ENCODE results near the gene ATP6V1C2.

Gene ATP6V1C2

DNA sequence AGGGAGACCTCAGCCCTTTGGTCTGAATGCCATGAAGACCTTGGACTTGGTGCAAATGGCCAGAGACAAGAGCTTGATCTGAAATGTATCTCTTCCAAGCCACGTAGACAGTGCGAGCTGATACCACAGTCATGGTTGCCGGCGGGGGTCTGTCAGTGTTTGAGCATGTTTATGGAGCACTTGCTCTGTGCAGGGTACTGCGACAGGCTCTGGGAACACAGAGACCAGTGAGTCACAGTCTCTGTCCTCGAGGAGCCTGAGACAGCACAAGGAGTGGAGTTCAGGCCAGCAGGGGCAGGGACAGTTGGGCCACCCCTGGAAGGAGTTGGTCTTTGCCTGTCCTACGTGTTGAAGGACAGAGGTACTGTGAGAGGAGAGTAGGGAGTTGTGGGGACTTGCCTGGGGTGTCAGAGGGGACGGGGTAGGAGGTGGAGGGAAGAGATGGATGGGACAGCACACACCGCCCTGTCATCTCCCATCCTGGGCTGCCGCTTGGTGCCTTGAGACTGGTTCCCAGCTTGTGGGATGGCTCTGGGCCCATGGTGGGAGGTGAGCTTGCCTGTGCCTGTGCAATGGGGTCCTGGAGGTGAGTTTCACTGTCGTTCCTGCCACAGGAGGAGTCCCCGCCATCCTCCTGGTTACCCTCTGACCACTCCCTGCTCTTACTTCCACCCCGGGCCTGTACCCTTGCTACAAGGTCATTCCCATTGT is 39.5 kb downstream of the ATP6V1C2 start:
- no peak overlapping the region for H3K9ac ChIP-seq (ENCODE audit: low read length)
- H3K27ac ChIP-seq (ENCODE audit: low read depth, low read length): no peak overlapping the region
- no peaks in the 10 kb centered on the region for H3K36me3 ChIP-seq (ENCODE audit: insufficient read depth, low read length)
- no peak overlapping the region for H3K4me3 ChIP-seq (ENCODE audit: low read depth in 1 of 2, low read length in 2 of 2)
- H3K9me3 ChIP-seq (ENCODE audit: low read length): no peaks in the 10 kb centered on the region
- peaks cover 0 to 5% of the 10 kb centered on the region in 2 donors for H3K27me3 ChIP-seq (ENCODE audit: control insufficient read depth in 1 of 2, insufficient read depth in 2 of 2, low read length in 2 of 2)
- H3K4me1 ChIP-seq (ENCODE audit: insufficient read depth, low read length): no peaks in the 10 kb centered on the region

DNA sequence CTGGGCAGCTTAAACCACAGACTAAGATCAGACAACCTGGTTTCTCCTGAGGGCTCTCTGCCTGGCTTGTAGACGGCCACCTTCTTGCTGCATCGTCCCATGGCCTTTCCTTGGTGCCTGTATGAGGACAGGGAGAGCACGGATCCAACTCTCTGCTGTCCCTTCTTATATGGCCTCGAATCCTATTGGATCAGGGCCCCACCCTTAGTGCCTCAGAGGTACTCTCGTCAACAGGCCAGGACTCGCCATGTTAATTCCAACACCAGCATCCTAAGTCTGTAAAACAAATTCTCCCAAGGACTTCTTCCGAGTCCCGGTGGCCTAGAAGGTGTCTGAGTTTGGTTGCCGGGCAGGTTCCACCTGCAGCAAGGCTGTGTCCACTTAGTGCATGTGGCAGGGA is 40.2 kb downstream of the ATP6V1C2 start:
- Histone ChIP-seq H3K27ac (ENCODE audit: low read depth, low read length) (no peak overlapping the region), H3K9ac (ENCODE audit: low read length) (no peak overlapping the region), H3K9me3 (ENCODE audit: low read length) (no peaks in the 10 kb centered on the region), H3K4me3 (ENCODE audit: low read depth in 1 of 2, low read length in 2 of 2) (no peak overlapping the region), H3K36me3 (ENCODE audit: insufficient read depth, low read length) (no peaks in the 10 kb centered on the region), H3K27me3 (ENCODE audit: control insufficient read depth in 1 of 2, insufficient read depth in 2 of 2, low read length in 2 of 2) (peaks cover 0 to 5% of the 10 kb centered on the region in 2 donors), H3K4me1 (ENCODE audit: insufficient read depth, low read length) (no peaks in the 10 kb centered on the region)

DNA sequence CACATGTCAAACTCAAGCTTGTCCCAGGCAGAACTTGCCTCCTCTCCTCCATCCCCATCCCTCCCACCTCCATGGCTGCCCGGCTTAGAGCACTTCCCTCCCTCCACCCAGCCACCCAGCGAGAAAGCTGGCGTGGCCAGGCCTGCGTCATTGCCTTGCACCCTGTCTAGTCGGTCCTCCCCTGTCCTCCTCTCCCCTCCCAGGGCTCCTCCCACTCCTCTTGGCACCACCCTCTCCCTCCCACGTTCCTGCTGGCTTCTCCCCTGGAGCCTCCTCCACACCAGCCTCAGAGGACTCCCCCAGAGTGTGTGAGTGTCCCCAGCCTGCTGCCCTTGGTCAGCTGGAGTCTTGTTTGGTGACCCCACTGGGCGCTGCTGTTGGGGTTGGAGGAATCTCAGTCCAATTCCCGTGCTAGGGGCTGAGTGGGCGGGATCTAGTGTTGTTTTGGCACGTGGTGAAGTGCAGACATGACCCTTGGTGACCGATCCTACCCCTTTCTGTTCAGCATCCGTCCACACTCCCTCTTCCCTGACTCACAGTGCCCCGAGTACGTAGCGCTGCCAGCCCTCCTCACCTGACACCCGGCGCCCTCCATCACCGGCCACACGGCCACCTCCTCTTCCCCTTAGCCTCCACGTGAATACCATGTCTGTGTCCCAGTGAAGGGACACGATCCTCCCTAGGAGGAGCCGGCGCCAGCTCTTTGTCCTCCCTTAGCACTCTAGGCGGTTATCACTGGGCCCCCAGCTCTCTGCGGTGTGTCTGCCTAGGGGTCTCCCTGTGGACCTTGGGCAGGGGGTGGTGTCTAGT is 41.4 kb downstream of the ATP6V1C2 start:
- Histone ChIP-seq H3K9ac (ENCODE audit: low read length) (no peak overlapping the region), H3K27ac (ENCODE audit: low read depth, low read length) (no peak overlapping the region), H3K9me3 (ENCODE audit: low read length) (no peaks in the 10 kb centered on the region), H3K4me1 (ENCODE audit: insufficient read depth, low read length) (no peaks in the 10 kb centered on the region), H3K4me3 (ENCODE audit: low read depth in 1 of 2, low read length in 2 of 2) (no peak overlapping the region), H3K36me3 (ENCODE audit: insufficient read depth, low read length) (no peaks in the 10 kb centered on the region), H3K27me3 (ENCODE audit: control insufficient read depth in 1 of 2, insufficient read depth in 2 of 2, low read length in 2 of 2) (peaks cover 0 to 5% of the 10 kb centered on the region in 2 donors)

DNA sequence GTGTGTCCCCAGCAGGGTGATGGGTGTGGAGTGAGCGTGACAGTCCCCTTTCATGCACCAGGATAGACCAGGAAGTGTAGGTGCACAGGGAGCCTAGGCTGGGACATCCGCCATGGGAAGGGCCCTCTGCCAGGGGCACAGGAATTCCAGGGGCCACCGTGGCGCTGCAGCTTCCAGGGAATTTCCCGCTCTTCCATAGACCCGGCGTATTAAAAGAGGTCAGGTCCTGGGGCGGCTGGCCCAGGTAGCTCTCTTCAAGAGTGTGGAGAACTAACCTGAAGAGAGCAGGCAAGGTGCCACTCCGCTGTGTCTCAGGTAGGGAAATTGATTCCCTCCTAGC is 42.0 kb downstream of the ATP6V1C2 start:
- no peak overlapping the region for H3K4me3 ChIP-seq (ENCODE audit: low read depth in 1 of 2, low read length in 2 of 2)
- H3K9me3 ChIP-seq (ENCODE audit: low read length): no peaks in the 10 kb centered on the region
- no peaks in the 10 kb centered on the region for H3K4me1 ChIP-seq (ENCODE audit: insufficient read depth, low read length)
- H3K27me3 ChIP-seq (ENCODE audit: control insufficient read depth in 1 of 2, insufficient read depth in 2 of 2, low read length in 2 of 2): peaks cover 0 to 5% of the 10 kb centered on the region in 2 donors
- H3K9ac ChIP-seq (ENCODE audit: low read length): no peak overlapping the region
- no peaks in the 10 kb centered on the region for H3K36me3 ChIP-seq (ENCODE audit: insufficient read depth, low read length)
- no peak overlapping the region for H3K27ac ChIP-seq (ENCODE audit: low read depth, low read length)

DNA sequence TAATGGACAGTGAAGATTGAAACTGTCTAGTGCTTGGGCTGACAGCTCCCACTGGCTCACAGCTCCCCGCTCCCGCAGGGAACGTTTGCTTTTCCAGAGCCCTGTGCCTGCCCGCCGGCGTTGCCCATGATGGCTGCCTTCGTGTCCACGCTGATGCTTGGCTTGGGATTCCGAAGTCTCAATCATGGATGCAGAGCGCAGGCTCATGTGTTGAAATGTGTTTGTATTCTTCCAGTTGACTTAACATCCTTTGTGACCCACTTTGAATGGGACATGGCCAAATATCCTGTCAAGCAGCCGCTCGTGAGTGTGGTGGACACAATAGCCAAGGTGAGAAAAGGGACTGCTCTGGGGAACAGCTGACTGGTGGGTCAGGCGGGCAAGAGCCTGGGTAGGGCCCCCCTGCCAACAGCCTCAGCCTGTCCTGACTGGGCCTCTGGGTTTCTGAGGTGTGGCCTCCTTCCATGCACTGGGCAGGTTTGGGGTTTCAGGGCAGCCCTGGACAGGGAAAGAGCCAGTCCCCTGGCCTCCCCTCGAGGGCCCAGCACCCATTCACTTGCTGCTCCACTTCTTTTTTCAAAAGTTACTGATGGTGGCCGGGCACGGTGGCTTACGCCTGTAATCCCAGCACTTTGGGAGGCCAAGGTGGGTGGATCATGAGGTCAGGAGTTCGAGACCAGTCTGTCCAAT is 42.8 kb downstream of the ATP6V1C2 start:
- Histone ChIP-seq H3K27ac (ENCODE audit: low read depth, low read length) (no peak overlapping the region), H3K9me3 (ENCODE audit: low read length) (no peaks in the 10 kb centered on the region), H3K4me1 (ENCODE audit: insufficient read depth, low read length) (no peaks in the 10 kb centered on the region), H3K27me3 (ENCODE audit: control insufficient read depth in 1 of 2, insufficient read depth in 2 of 2, low read length in 2 of 2) (peaks cover 0 to 5% of the 10 kb centered on the region in 2 donors), H3K36me3 (ENCODE audit: insufficient read depth, low read length) (no peaks in the 10 kb centered on the region), H3K4me3 (ENCODE audit: low read depth in 1 of 2, low read length in 2 of 2) (no peak overlapping the region), H3K9ac (ENCODE audit: low read length) (no peak overlapping the region)

DNA sequence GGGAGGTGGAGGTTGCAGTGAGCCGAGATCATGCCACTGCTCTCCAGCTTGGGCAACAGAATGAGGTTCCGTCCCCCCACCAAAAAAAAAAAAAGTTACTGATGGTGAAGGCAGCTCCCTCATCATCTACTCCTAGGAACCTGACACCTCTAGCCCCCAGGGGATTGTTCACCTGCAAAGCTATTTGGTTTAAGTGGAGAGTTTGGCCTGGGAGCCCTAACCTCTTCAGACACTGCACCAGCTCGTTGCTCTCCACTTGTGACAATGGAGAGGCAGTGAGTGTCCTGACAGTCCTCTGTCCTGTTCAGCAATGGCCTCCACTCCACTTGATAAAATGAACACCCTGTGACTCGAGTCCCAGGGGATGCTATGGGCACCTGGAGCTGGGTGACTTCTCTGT is 43.5 kb downstream of the ATP6V1C2 start:
- H3K4me3 ChIP-seq (ENCODE audit: low read depth in 1 of 2, low read length in 2 of 2): no peak overlapping the region
- no peaks in the 10 kb centered on the region for H3K36me3 ChIP-seq (ENCODE audit: insufficient read depth, low read length)
- H3K4me1 ChIP-seq (ENCODE audit: insufficient read depth, low read length): no peaks in the 10 kb centered on the region
- peaks cover 0 to 5% of the 10 kb centered on the region in 2 donors for H3K27me3 ChIP-seq (ENCODE audit: control insufficient read depth in 1 of 2, insufficient read depth in 2 of 2, low read length in 2 of 2)
- no peak overlapping the region for H3K27ac ChIP-seq (ENCODE audit: low read depth, low read length)
- no peak overlapping the region for H3K9ac ChIP-seq (ENCODE audit: low read length)
- H3K9me3 ChIP-seq (ENCODE audit: low read length): no peaks in the 10 kb centered on the region

DNA sequence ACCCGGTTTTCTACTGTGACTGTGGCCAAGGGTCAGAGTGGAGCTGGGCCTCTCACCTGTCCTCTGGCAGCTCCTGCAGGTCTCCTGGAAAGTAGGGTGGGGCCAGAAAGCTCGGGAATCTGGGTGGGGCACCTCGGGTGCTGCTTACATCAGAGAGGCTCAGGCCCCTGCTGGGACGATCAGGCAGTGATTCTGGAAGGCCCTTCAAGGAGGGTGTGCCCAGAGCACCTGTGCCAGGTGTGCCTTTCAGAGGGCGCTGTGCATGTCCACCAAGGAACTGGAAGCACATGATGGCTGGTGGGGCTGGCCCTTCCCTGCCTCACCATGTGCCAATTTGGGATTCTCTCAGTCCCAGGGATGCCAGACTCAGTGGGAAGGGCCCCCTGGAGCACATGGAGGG is 44.0 kb downstream of the ATP6V1C2 start:
- Histone ChIP-seq H3K4me3 (ENCODE audit: low read depth in 1 of 2, low read length in 2 of 2) (no peak overlapping the region), H3K9ac (ENCODE audit: low read length) (no peak overlapping the region), H3K36me3 (ENCODE audit: insufficient read depth, low read length) (no peaks in the 10 kb centered on the region)

DNA sequence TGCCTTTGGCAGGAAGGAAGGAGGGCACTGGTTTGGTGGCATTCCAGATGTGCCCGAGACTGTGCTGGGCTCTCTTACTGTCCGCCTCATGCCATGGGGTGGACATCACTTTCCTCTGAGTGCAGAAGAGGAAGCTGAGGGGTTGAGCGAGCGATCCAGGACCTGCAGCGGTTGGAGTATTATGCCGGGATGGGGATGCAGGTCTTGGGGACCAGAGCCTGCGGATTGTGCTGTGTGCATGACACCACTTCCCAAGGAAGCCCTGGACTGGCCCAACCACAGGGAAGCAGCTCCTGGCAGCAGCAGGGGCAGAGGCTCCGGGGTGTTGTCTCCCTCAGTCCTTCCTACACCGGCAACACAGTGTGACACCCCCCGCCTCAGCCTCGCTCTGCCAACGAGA is 44.5 kb downstream of the ATP6V1C2 start:
- Histone ChIP-seq H3K4me3 (ENCODE audit: low read depth in 1 of 2, low read length in 2 of 2) (no peak overlapping the region), H3K36me3 (ENCODE audit: insufficient read depth, low read length) (no peaks in the 10 kb centered on the region), H3K27ac (ENCODE audit: low read depth, low read length) (no peak overlapping the region)

More for the DNA sequence above, 44.0 kb downstream of the ATP6V1C2 start:
- Histone ChIP-seq H3K27me3 (ENCODE audit: control insufficient read depth in 1 of 2, insufficient read depth in 2 of 2, low read length in 2 of 2) (peaks cover 0 to 5% of the 10 kb centered on the region in 2 donors), H3K9me3 (ENCODE audit: low read length) (no peaks in the 10 kb centered on the region), H3K27ac (ENCODE audit: low read depth, low read length) (no peak overlapping the region), H3K4me1 (ENCODE audit: insufficient read depth, low read length) (no peaks in the 10 kb centered on the region)

DNA sequence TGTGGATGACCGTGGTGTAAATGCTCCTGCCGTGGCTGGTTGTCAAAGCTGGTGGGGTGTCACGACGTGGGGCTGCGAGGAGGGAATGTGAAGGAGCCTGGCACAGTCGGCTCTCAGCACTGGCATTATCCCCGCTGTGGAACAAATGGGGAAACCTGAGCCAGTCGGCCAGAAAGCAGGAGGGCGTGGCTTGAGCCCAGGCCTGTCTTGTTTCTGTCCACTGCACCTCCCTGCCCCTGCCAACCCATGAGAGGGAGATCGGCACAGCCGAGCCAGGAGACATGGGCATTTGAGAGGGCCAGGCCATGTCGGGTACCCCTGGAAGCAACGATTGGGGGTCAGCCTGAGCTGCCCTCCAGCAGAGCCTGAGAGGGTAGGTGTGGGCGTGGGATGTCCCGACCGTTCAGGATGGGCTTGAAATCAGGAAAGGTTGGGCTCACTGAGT is 46.7 kb downstream of the ATP6V1C2 start:
- peaks cover 0 to 4% of the 10 kb centered on the region in 2 donors for H3K27me3 ChIP-seq (ENCODE audit: control insufficient read depth in 1 of 2, insufficient read depth in 2 of 2, low read length in 2 of 2)
- no peak overlapping the region for H3K4me3 ChIP-seq (ENCODE audit: low read depth in 1 of 2, low read length in 2 of 2)
- H3K9ac ChIP-seq (ENCODE audit: low read length): no peak overlapping the region
- H3K27ac ChIP-seq (ENCODE audit: low read depth, low read length): no peak overlapping the region
- no peaks in the 10 kb centered on the region for H3K9me3 ChIP-seq (ENCODE audit: low read length)
- no peaks in the 10 kb centered on the region for H3K36me3 ChIP-seq (ENCODE audit: insufficient read depth, low read length)
- H3K4me1 ChIP-seq (ENCODE audit: insufficient read depth, low read length): no peaks in the 10 kb centered on the region

More for the DNA sequence above, 44.5 kb downstream of the ATP6V1C2 start:
- Histone ChIP-seq H3K9me3 (ENCODE audit: low read length) (no peaks in the 10 kb centered on the region), H3K4me1 (ENCODE audit: insufficient read depth, low read length) (no peaks in the 10 kb centered on the region), H3K27me3 (ENCODE audit: control insufficient read depth in 1 of 2, insufficient read depth in 2 of 2, low read length in 2 of 2) (peaks cover 0 to 5% of the 10 kb centered on the region in 2 donors), H3K9ac (ENCODE audit: low read length) (no peak overlapping the region)

DNA sequence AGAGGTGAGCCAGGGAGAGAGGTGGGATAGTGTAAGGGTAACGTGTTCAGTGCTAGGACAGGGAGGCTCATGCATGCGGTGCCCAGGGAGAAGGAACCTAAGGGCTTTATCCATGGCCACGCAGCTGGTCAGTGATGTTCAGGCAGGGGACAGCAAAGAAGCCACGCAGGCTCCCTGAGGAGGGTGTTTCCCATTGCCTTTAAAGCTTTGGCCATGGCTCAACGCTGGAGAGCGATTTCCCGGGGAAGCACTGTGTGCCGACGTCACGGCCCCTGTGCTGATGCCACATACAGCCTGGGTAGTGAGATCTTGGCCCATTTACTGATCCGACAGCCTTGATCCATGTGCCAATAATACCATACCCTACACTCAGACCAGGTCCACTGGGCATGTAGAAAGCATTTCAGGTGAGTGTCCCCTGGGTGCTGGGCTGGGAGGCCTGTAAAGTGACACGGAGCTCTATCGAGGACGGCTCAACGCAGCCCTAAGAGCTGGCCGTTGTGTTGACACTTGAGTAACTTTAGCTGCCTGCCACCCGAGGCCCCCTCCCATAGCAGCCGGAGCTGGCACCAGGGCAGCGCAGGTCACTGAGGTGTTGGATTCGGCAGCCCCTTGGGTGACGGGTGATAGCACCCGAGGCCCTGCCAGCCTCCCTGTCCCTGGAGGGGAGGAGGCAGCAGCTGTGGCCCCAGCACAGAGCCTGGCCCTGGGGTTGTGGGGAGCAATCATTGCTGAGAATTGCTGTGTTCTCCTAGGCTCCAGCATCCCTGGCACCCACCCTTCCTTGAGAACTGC is 49.7 kb downstream of the ATP6V1C2 start:
- H3K36me3 ChIP-seq (ENCODE audit: insufficient read depth, low read length): no peaks in the 10 kb centered on the region

DNA sequence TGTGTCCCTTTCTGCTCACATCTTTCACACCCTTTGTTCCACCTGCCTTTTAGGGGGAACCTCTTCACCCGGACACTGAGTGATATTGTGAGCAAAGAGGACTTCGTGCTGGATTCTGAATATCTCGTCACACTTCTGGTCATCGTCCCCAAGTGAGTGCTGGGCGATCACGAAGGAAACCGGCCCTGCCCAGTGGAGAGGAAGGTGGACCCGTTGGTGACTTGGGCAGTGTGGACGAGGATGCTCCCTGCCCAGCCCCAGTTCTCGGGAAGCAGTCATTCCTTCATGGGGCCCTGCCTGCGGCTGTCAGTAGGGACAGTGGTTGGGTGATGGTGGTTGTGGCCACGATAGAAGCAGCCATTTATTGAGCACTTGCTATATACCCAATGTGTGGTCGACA is 50.4 kb downstream of the ATP6V1C2 start:
- no peaks in the 10 kb centered on the region for H3K27me3 ChIP-seq (ENCODE audit: control insufficient read depth in 1 of 2, insufficient read depth in 2 of 2, low read length in 2 of 2)
- no peaks in the 10 kb centered on the region for H3K36me3 ChIP-seq (ENCODE audit: insufficient read depth, low read length)
- no peak overlapping the region for H3K9ac ChIP-seq (ENCODE audit: low read length)
- H3K4me3 ChIP-seq (ENCODE audit: low read depth in 1 of 2, low read length in 2 of 2): no peak overlapping the region
- no peak overlapping the region for H3K27ac ChIP-seq (ENCODE audit: low read depth, low read length)
- H3K4me1 ChIP-seq (ENCODE audit: insufficient read depth, low read length): no peaks in the 10 kb centered on the region
- H3K9me3 ChIP-seq (ENCODE audit: low read length): no peaks in the 10 kb centered on the region

More for the DNA sequence above, 49.7 kb downstream of the ATP6V1C2 start:
- no peak overlapping the region for H3K27ac ChIP-seq (ENCODE audit: low read depth, low read length)
- no peaks in the 10 kb centered on the region for H3K9me3 ChIP-seq (ENCODE audit: low read length)
- no peaks in the 10 kb centered on the region for H3K27me3 ChIP-seq (ENCODE audit: control insufficient read depth in 1 of 2, insufficient read depth in 2 of 2, low read length in 2 of 2)
- no peak overlapping the region for H3K4me3 ChIP-seq (ENCODE audit: low read depth in 1 of 2, low read length in 2 of 2)
- H3K4me1 ChIP-seq (ENCODE audit: insufficient read depth, low read length): no peaks in the 10 kb centered on the region
- H3K9ac ChIP-seq (ENCODE audit: low read length): no peak overlapping the region
